PC-3 (cell line): ENCODE results near the gene CEP112. TPM values are rescaled to one million over a fixed set of nuclear protein-coding genes. Genes with fewer than 3 reads are reported as not detected.
"Not testable (repeated sequence)": the region's sequence is repeated elsewhere in the genome, so short reads cannot be mapped to it uniquely, and the experiment has no call there.

Source experiments
- ATAC-seq: fragments of 200-7000 bp; cut with Tn5 transposase; 2 replicates; pipeline ENCODE4 v1.9.1; 2020; ENCODE audit warnings: mild to moderate bottlenecking, moderate library complexity
- BruUV-seq: library from RNA; stranded (reverse); fragments of 400-500 nt; replicated peaks from 2 replicates; lab custom pipeline; 2021; lab: Mats Ljungman, UMichigan
- CTCF ChIA-PET: fragments of 300-600 bp; sonication (Branson Sonifier 250); formaldehyde crosslinking; loops from one replicate; lab custom pipeline; 2022; ENCODE audit warnings: antibody characterized with exemption; lab: Charles Lee
- POLR2A ChIA-PET: fragments of 300-600 bp; sonication (Branson Sonifier 250); formaldehyde crosslinking; loops from one replicate; lab custom pipeline; 2022; ENCODE audit warnings: antibody characterized with exemption; ENCODE audit not compliant: unreplicated experiment; lab: Charles Lee
- DNase-seq: peaks from one replicate; pipeline ENCODE4 v3.0.0-alpha.2; 2015
- H2AFZ ChIP-seq: fragments of 300-600 bp; sonication (generic); 2 replicates; pipeline ENCODE4 v1.6.0; 2016; ENCODE audit warnings: antibody characterized with exemption, low read length
- H3F3A ChIP-seq: fragments of 300-600 bp; sonication (generic); one replicate; pipeline ENCODE4 v1.6.0; 2017; ENCODE audit warnings: antibody characterized with exemption, low read length, control low read depth, mild to moderate bottlenecking; ENCODE audit not compliant: unreplicated experiment
- H3K27ac ChIP-seq: fragments of 300-600 bp; sonication (generic); 2 replicates; pipeline ENCODE4 v1.5.1; 2016; ENCODE audit warnings: mild to moderate bottlenecking, low read length
- H3K27me3 ChIP-seq: fragments of 300-600 bp; sonication (generic); 2 replicates; pipeline ENCODE4 v1.6.1; 2016; ENCODE audit warnings: low read length, mixed read lengths
- H3K36me3 ChIP-seq: fragments of 300-600 bp; sonication (generic); 2 replicates; pipeline ENCODE4 v1.6.1; 2016; ENCODE audit warnings: low read depth, mixed run types, low read length, mixed read lengths
- H3K4me1 ChIP-seq: fragments of 300-600 bp; sonication (generic); 2 replicates; pipeline ENCODE4 v1.5.1; 2016; ENCODE audit warnings: low read length; ENCODE audit not compliant: insufficient read depth
- H3K4me2 ChIP-seq: fragments of 300-600 bp; sonication (generic); 2 replicates; pipeline ENCODE4 v1.6.0; 2016; ENCODE audit warnings: low read length
- H3K4me3 ChIP-seq: fragments of 300-600 bp; sonication (generic); 2 replicates; pipeline ENCODE4 v1.5.1; 2016; ENCODE audit warnings: mild to moderate bottlenecking, low read length, mixed read lengths
- H3K79me2 ChIP-seq: fragments of 300-600 bp; sonication (generic); 2 replicates; pipeline ENCODE4 v1.6.1; 2017; ENCODE audit warnings: low read length, mixed read lengths
- H3K9ac ChIP-seq: fragments of 300-600 bp; sonication (generic); 2 replicates; pipeline ENCODE4 v1.6.0; 2016; ENCODE audit warnings: mild to moderate bottlenecking, low read length
- H3K9me2 ChIP-seq: fragments of 300-600 bp; sonication (generic); replicated peaks from 2 replicates; pipeline ENCODE4 v1.6.1; 2016; ENCODE audit warnings: mixed run types, low read length, mixed read lengths
- H3K9me3 ChIP-seq: fragments of 300-600 bp; sonication (generic); 2 replicates; pipeline ENCODE4 v1.6.1; 2016; ENCODE audit warnings: low read length, mixed read lengths
- H4K20me1 ChIP-seq: fragments of 300-600 bp; sonication (generic); 2 replicates; pipeline ENCODE4 v1.6.1; 2016; ENCODE audit warnings: low read length, mixed read lengths
- CTCF ChIP-seq: fragments of 300-600 bp; sonication (generic); conservative IDR thresholded peaks from 2 replicates; pipeline ENCODE4 v1.5.1; 2017; ENCODE audit warnings: antibody characterized with exemption, low read depth, mild to moderate bottlenecking, low read length
- EZH2 ChIP-seq: fragments of 300-600 bp; sonication (generic); IDR thresholded peaks from one replicate; pipeline ENCODE4 v1.6.1; 2017; ENCODE audit warnings: antibody characterized with exemption, mild to moderate bottlenecking, low read length; ENCODE audit not compliant: unreplicated experiment
- EZH2phosphoT487 ChIP-seq: fragments of 300-600 bp; sonication (generic); IDR thresholded peaks from 2 replicates; pipeline ENCODE4 v1.6.1; 2018; ENCODE audit warnings: mild to moderate bottlenecking, antibody characterized with exemption, low read length, borderline replicate concordance
- intact Hi-C: fragments of 100-400 bp; cut with micrococcal nuclease; formaldehyde crosslinking; loops from 2 replicates; pipeline ENCODE4 v1.9.0; 2023
- total RNA-seq: library from RNA; depleted of rRNA; stranded (reverse); fragments of >200 nt; gene quantifications from 2 replicates; pipeline ENCODE4 v1.2.3, GENCODE V29; 2014

Gene CEP112
- total RNA-seq, 1 experiment from 2014 or later = 6.5 TPM

GRCh38 chr17:66085221-66085620, 106.7 kb downstream of the CEP112 start:
- TF ChIP-seq EZH2 (no peak), CTCF (no peak), EZH2phosphoT487 (no peak)
- no TSS peak for BruUV-seq
- 0 out of 2 replicates have a peak, but pooled peaks cover 4% of the 10 kb centered on the region for H3K9me3 ChIP-seq
- H3K9me2 ChIP-seq = no peaks in the 10 kb centered on the region
- no peaks in the 10 kb centered on the region; the same call in 1 of the 2 replicates for H3K36me3 ChIP-seq
- no peaks in the 10 kb centered on the region for H3K4me1 ChIP-seq
- intact Hi-C loops = no loop called here
- no peaks in the 10 kb centered on the region for H3K79me2 ChIP-seq
- ATAC-seq (no peak), DNase-seq (no peak)
- no peak overlapping the region for H3K9ac ChIP-seq
- no peak overlapping the region for H3K4me2 ChIP-seq
- ChIA-PET POLR2A (no interaction called here), CTCF (no interaction called here)
- H3K27ac ChIP-seq = no peak overlapping the region
- no peaks in the 10 kb centered on the region for H3K27me3 ChIP-seq
- H4K20me1 ChIP-seq = no peaks in the 10 kb centered on the region
- no peaks in the 10 kb centered on the region for H3F3A ChIP-seq
- no peak overlapping the region for H3K4me3 ChIP-seq
- H2AFZ ChIP-seq = no peak overlapping the region

DNA sequence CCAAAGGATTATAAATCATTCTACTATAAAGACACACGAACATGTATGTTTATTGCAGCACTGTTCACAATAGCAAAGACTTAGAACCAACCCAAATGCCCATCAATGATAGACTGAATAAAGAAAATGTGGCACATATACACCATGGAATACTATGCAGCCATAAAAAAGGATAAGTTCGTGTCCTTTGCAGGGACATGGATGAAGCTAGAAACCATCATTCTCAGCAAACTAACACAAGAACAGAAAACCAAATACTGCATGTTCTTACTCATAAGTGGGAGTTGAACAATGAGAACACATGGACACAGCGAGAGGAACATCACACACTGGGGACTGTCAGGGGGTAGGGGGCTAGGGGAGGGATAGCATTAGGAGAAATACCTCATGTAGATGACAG, 111.3 kb downstream of the CEP112 start:
- POLR2A ChIA-PET, H3K27me3 ChIP-seq, H3K9me2 ChIP-seq, ATAC-seq, H4K20me1 ChIP-seq, BruUV-seq, H2AFZ ChIP-seq, H3K4me2 ChIP-seq, H3K9ac ChIP-seq, H3K4me1 ChIP-seq, H3F3A ChIP-seq, DNase-seq, H3K27ac ChIP-seq, H3K9me3 ChIP-seq, H3K79me2 ChIP-seq, H3K36me3 ChIP-seq, CTCF ChIA-PET, H3K4me3 ChIP-seq, intact Hi-C loops: not testable (repeated sequence)

- Histone ChIP-seq H3K9me2 (no peaks in the 10 kb centered on the region), H3K79me2 (no peaks in the 10 kb centered on the region), H3K36me3 (no peaks in the 10 kb centered on the region), H3K4me3 (no peak overlapping the region), H3K9ac (no peak overlapping the region), H3K9me3 (no peaks in the 10 kb centered on the region), H2AFZ (no peak overlapping the region), H3K27ac (no peak overlapping the region), H4K20me1 (no peaks in the 10 kb centered on the region), H3K27me3 (no peaks in the 10 kb centered on the region), H3K4me1 (no peaks in the 10 kb centered on the region), H3K4me2 (no peak overlapping the region), H3F3A (peaks cover 3% of the 10 kb centered on the region)
- ChIA-PET POLR2A (no interaction called here), CTCF (no interaction called here)
- no TSS peak for BruUV-seq
- no peak for ATAC-seq
- no peak for DNase-seq
- intact Hi-C loops = no loop called here
- no peak for TF ChIP-seq EZH2
- TF ChIP-seq EZH2phosphoT487 = no peak
- no peak for TF ChIP-seq CTCF
These were observed 115.3 kb downstream of the CEP112 start for GRCh38 chr17:66076546-66077190.
